HEK293T (cell line): ENCODE measurements around the gene ASPHD1.

ENCODE experiments used
- BHLHE40 ChIP-seq: fragments of 450-650 bp; IDR thresholded peaks from 2 replicates; pipeline ENCODE4 v1.6.1; 2016; ENCODE audit warnings: mild to moderate bottlenecking, moderate library complexity, borderline replicate concordance
- FOXA1 ChIP-seq: fragments of 450-650 bp; IDR thresholded peaks from 2 replicates; pipeline ENCODE4 v1.6.1; 2016; ENCODE audit warnings: mild to moderate bottlenecking
- L3MBTL2 ChIP-seq: fragments of 450-650 bp; conservative IDR thresholded peaks from 2 replicates; pipeline ENCODE4 v1.6.1; 2016; ENCODE audit warnings: mild to moderate bottlenecking
- NFRKB ChIP-seq: fragments of 450-650 bp; IDR thresholded peaks from 2 replicates; pipeline ENCODE4 v1.6.1; 2016; ENCODE audit warnings: mild to moderate bottlenecking, moderate library complexity
- SP1 ChIP-seq: fragments of 450-650 bp; IDR thresholded peaks from 2 replicates; pipeline ENCODE4 v1.6.1; 2017
- SUZ12 ChIP-seq: fragments of 450-650 bp; IDR thresholded peaks from 2 replicates; pipeline ENCODE4 v1.6.1; 2016; ENCODE audit warnings: mild to moderate bottlenecking
- TARDBP ChIP-seq: fragments of 450-650 bp; IDR thresholded peaks from 2 replicates; pipeline ENCODE4 v1.6.1; 2016

- no peak for TF ChIP-seq NFRKB
- TF ChIP-seq BHLHE40, result no peak
- no peak for TF ChIP-seq SUZ12
- TF ChIP-seq FOXA1, result no peak
- no peak for TF ChIP-seq SP1
- no peak for TF ChIP-seq TARDBP
- no peak for TF ChIP-seq L3MBTL2
These were observed 24.1 kb upstream of the ASPHD1 start for GRCh38 chr16:29876217-29876593.
